Small intestine (tissue), 7 donors: ENCODE measurements around the gene RAB3D. TPM values are rescaled to one million over a fixed set of nuclear protein-coding genes. Genes with fewer than 3 reads are reported as not detected.

Experiments used
- DNase-seq, 2 donors: peaks; one replicate each; pipeline versions ENCODE4 v3.0.0 to v3.0.0-alpha.2; 2013
- FAIRE-seq: peaks from 2 replicates; lab custom pipeline; 2012; peaks lifted over from hg19 to GRCh38; lab: Jason Lieb, UNC
- H3K27ac ChIP-seq, 3 donors: one replicate each; pipeline ENCODE4 v1.5.1; 2013; ENCODE audit warnings: low read length in 2 of 3, mild to moderate bottlenecking in 2 of 3, control low read depth in 1 of 3, inconsistent platforms in 1 of 3, low read depth in 1 of 3, moderate library complexity in 1 of 3
- H3K27me3 ChIP-seq, 3 donors: one replicate each; pipeline ENCODE4 v1.6.1; 2013; ENCODE audit warnings: low read length in 3 of 3, inconsistent platforms in 1 of 3; ENCODE audit not compliant: control insufficient read depth in 3 of 3, insufficient read depth in 3 of 3
- H3K36me3 ChIP-seq, 3 donors: one replicate each; pipeline ENCODE4 v1.6.1; 2013; ENCODE audit warnings: low read length in 3 of 3, inconsistent platforms in 1 of 3, low read depth in 1 of 3, mild to moderate bottlenecking in 1 of 3, moderate library complexity in 1 of 3; ENCODE audit not compliant: control insufficient read depth in 3 of 3, insufficient read depth in 2 of 3
- H3K4me1 ChIP-seq, 3 donors: one replicate each; pipeline ENCODE4 v1.6.1; 2013; ENCODE audit warnings: low read length in 2 of 3, inconsistent platforms in 1 of 3, low read depth in 1 of 3, mild to moderate bottlenecking in 1 of 3, moderate library complexity in 1 of 3; ENCODE audit not compliant: control insufficient read depth in 3 of 3, insufficient read depth in 2 of 3
- H3K4me3 ChIP-seq, 3 donors: one replicate each; pipeline ENCODE4 v1.5.1; 2013; ENCODE audit warnings: low read length in 3 of 3, control low read depth in 1 of 3, inconsistent platforms in 1 of 3, low read depth in 1 of 3, mild to moderate bottlenecking in 1 of 3, moderate library complexity in 1 of 3
- H3K9me3 ChIP-seq, 2 donors: one replicate each; pipeline ENCODE4 v1.6.1; 2013; ENCODE audit warnings: low read depth in 1 of 2, low read length in 1 of 2; ENCODE audit not compliant: control insufficient read depth in 2 of 2, insufficient read depth in 1 of 2
- WGBS, 3 donors: extraction: QIAGEN DNeasy Blood & Tissue Kit; methylation state at CpG; one replicate each; pipeline ENCODE4 v1.1.7; 2013; 5-methylcytosine and 5-hydroxymethylcytosine counted together
- polyA plus RNA-seq, 4 donors: library from polyadenylated mRNA; stranded (reverse) in 3 of 4; unstranded in 1 of 4; fragments of 200-250 nt in 3 of 4; fragments of 120-200 nt in 1 of 4; gene quantifications; one replicate each; pipeline versions ENCODE4 v1.2.1 to v1.2.3, GENCODE V29; 2013
- donor health status: healthy with polysubstance abuse.
- donor health status: control.
- donor health status: control.
- donor health status: Bipolar disorder and iron deficiency.
- donor health status: healthy.

Gene RAB3D
- polyA plus RNA-seq, 4 donors = 3.6 to 78.7 (median 9.3) TPM

DNA sequence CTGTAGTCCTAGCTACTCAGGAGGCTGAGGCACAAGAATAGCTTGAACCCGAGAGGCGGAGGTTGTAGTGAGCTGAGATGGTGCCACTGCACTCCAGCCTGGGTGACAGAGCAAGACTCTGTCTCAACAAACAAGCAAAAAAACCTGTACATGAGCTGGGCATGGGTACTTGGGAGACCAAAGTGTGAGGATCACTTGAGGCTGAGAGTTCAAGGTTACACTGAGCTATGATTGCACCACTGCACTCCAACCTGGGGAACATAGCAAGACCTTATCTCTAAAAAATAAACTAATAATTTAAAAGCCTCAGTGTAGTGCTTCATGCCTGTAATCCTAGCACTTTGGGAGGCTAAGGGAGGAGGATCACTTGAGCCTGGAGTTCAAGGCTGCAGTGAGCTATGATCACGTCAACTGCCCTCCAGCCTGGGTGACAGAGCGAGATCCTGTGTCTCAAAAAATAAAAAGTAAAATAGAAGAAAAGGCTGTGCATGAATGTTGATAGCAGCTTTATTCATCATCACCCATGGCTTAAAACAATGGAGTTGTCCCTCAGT is 64.8 kb downstream of the RAB3D start:
- 69 to 74% (median 72%) methylated on average over 4 of the region's 4 CpGs for WGBS, 3 donors
- Histone ChIP-seq H3K36me3 (no peaks in the 10 kb centered on the region), H3K27ac (no peak overlapping the region), H3K27me3 (no peaks in the 10 kb centered on the region), H3K4me3 (no peak overlapping the region), H3K4me1 (no peaks in the 10 kb centered on the region), H3K9me3 (no peaks in the 10 kb centered on the region)
- FAIRE-seq = no peak
- DNase-seq = no peak

DNA sequence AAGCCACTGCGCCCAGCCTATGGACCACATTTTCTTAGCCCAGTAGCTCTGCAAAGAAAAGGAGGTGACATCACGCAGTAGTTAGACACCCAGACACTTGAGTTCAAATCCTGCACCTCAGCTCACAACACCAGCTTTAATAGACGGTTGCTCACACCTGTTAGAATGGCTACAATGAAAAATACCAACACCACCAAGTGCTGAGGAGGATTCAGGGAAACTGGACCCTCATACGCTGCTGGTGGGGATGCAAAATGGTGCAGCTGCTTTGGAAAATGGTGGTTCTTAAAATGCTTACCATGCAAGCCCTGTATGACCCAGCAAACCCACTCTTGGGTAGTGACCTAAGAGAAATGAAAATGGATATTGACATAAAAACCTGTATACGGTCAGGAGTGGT is 65.5 kb downstream of the RAB3D start:
- Histone ChIP-seq H3K36me3 (no peaks in the 10 kb centered on the region), H3K27me3 (no peaks in the 10 kb centered on the region), H3K4me3 (no peak overlapping the region), H3K9me3 (no peaks in the 10 kb centered on the region), H3K27ac (no peak overlapping the region), H3K4me1 (peaks cover 0 to 2% (median 0%) of the 10 kb centered on the region in 3 donors)
- no peak for FAIRE-seq
- 78 to 87% (median 82%) methylated on average over 5 of the region's 5 CpGs for WGBS, 3 donors
- no peak for DNase-seq

DNA sequence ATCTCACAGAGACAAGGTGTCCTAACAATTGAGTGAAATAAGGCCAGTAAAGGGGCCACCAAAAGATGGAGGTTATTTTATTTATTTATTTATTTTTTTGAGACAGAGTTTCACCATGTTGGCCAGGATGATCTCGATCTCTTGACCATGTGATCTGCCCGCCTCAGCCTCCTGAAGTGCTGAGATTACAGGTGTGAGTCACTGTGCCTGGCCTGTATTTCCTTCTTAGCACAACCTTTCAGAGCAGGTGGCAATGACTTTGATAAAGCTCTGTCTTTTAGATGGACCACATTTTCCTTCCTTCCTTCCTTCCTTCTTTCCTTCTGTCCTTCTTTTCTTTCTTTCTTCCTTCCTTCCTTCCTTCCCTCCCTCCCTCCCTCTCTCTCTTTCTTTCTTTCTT is 66.2 kb downstream of the RAB3D start:
- Histone ChIP-seq H3K27ac (no peak overlapping the region), H3K9me3 (no peaks in the 10 kb centered on the region), H3K36me3 (no peaks in the 10 kb centered on the region), H3K4me3 (no peak overlapping the region), H3K4me1 (peaks cover 0 to 4% (median 0%) of the 10 kb centered on the region in 3 donors), H3K27me3 (no peaks in the 10 kb centered on the region)
- no peak for FAIRE-seq
- WGBS, 3 donors = 30 to 48% (median 39%) methylated on average over 2 of the region's 2 CpGs
- DNase-seq = peak in 1 of 2 donors; percentile 39

Other genes with a start within 250 kb of the RAB3D start
- gene SPC24, start 183.9 kb downstream of the RAB3D start, polyA plus RNA-seq = 10 to 100 TPM in 1 of 4 donors, 1 to 10 TPM in 1, under 1 TPM in 2; 0.27 to 10.9 (median 4.2) TPM
- 10 to 100 TPM; 10.7 to 83.6 (median 45.5) TPM for gene KANK2, start 142.1 kb downstream of the RAB3D start, polyA plus RNA-seq
- 10 to 100 TPM in 1 of 4 donors, under 1 TPM in 1, not detected in 2; 0.16 to 13.0 TPM for gene ANGPTL8, start 100.0 kb downstream of the RAB3D start, polyA plus RNA-seq
- 10 to 100 TPM; 44.4 to 68.0 (median 51.0) TPM for gene DOCK6, start 77.1 kb downstream of the RAB3D start, polyA plus RNA-seq
- not detected for gene TSPAN16, start 43.5 kb downstream of the RAB3D start, polyA plus RNA-seq
- gene TMEM205, start 6.6 kb upstream of the RAB3D start, polyA plus RNA-seq = 100 to 1,000 TPM in 1 of 4 donors, 10 to 100 TPM in 3; 39.8 to 127 (median 86.7) TPM
- 10 to 100 TPM; 24.1 to 70.4 (median 50.3) TPM for gene CCDC159, start 6.9 kb upstream of the RAB3D start, polyA plus RNA-seq
- gene PLPPR2, start 15.8 kb upstream of the RAB3D start, polyA plus RNA-seq = 1 to 10 TPM; 3.1 to 9.7 (median 6.2) TPM
- gene SWSAP1, start 35.0 kb upstream of the RAB3D start, polyA plus RNA-seq = 1 to 10 TPM; 3.0 to 4.0 (median 3.2) TPM
- gene EPOR, start 44.7 kb upstream of the RAB3D start, polyA plus RNA-seq = 10 to 100 TPM in 1 of 4 donors, 1 to 10 TPM in 2, under 1 TPM in 1; 0.45 to 12.0 (median 2.0) TPM
- gene RGL3, start 79.7 kb upstream of the RAB3D start, polyA plus RNA-seq = 1 to 10 TPM in 3 of 4 donors, not detected in 1; 1.1 to 5.6 (median 1.5) TPM
- under 1 TPM in 2 of 4 donors, not detected in 2; 0.25 to 0.30 TPM for gene ODAD3, start 95.5 kb upstream of the RAB3D start, polyA plus RNA-seq
- gene PRKCSH, start 96.0 kb upstream of the RAB3D start, polyA plus RNA-seq = 100 to 1,000 TPM; 118 to 453 (median 160) TPM
- 1 to 10 TPM in 1 of 4 donors, under 1 TPM in 3; 0.30 to 2.1 (median 0.63) TPM for gene ELAVL3, start 141.4 kb upstream of the RAB3D start, polyA plus RNA-seq
- gene ZNF653, start 166.2 kb upstream of the RAB3D start, polyA plus RNA-seq = 10 to 100 TPM in 2 of 4 donors, 1 to 10 TPM in 2; 7.5 to 25.1 (median 10.4) TPM
- gene ECSIT, start 189.5 kb upstream of the RAB3D start, polyA plus RNA-seq = 100 to 1,000 TPM in 1 of 4 donors, 10 to 100 TPM in 3; 39.9 to 106 (median 86.9) TPM
- 10 to 100 TPM in 2 of 4 donors, 1 to 10 TPM in 2; 1.1 to 44.8 (median 15.9) TPM for gene CNN1, start 199.2 kb upstream of the RAB3D start, polyA plus RNA-seq
- 10 to 100 TPM; 39.0 to 80.3 (median 53.5) TPM for gene ELOF1, start 219.6 kb upstream of the RAB3D start, polyA plus RNA-seq
- 100 to 1,000 TPM in 1 of 4 donors, 10 to 100 TPM in 3; 22.8 to 195 (median 33.3) TPM for gene ACP5, start 238.0 kb upstream of the RAB3D start, polyA plus RNA-seq